GM19043 (cell line): ENCODE measurements around the gene CRYAB.
"Not testable (repeated sequence)": the region's sequence is repeated elsewhere in the genome, so short reads cannot be mapped to it uniquely, and the experiment has no call there.

Experiments used
- ATAC-seq: cut with Tn5 transposase; IDR thresholded peaks from one replicate; pipeline ENCODE4 v1.9.1; 2021; ENCODE audit warnings: low read depth; ENCODE audit not compliant: unreplicated experiment

The CRYAB gene

GRCh38 chr11:111934306-111934705, 22.7 kb upstream of the CRYAB start:
- no peak for ATAC-seq

- ATAC-seq: no peak
These were observed 22.3 kb upstream of the CRYAB start for GRCh38 chr11:111933872-111934271.

GRCh38 chr11:111933176-111933575, 21.6 kb upstream of the CRYAB start:
- not testable (repeated sequence) for ATAC-seq

- ATAC-seq: no peak
These were observed 21.0 kb upstream of the CRYAB start for GRCh38 chr11:111932611-111932950.

GRCh38 chr11:111930472-111930871, 18.9 kb upstream of the CRYAB start:
- ATAC-seq: no peak

- ATAC-seq: peak; percentile 92
These were observed 15.2 kb upstream of the CRYAB start for GRCh38 chr11:111926505-111927391.

- no peak for ATAC-seq
These were observed 14.4 kb upstream of the CRYAB start for GRCh38 chr11:111925953-111926352.

GRCh38 chr11:111923951-111924350, 12.4 kb upstream of the CRYAB start:
- ATAC-seq: no peak

- ATAC-seq: no peak
These were observed 11.8 kb upstream of the CRYAB start for GRCh38 chr11:111923351-111923788.

- no peak for ATAC-seq
These were observed 11.2 kb upstream of the CRYAB start for GRCh38 chr11:111922803-111923202.

GRCh38 chr11:111921541-111922230, 10.1 kb upstream of the CRYAB start:
- no peak for ATAC-seq

- ATAC-seq: no peak
These were observed 9.3 kb upstream of the CRYAB start for GRCh38 chr11:111920908-111921307.

- no peak for ATAC-seq
These were observed 7.1 kb upstream of the CRYAB start, which contains the start of gene C11orf52 for GRCh38 chr11:111918390-111919256. Gene C11orf52, plus strand, starts transcription at chr11:111918913. Its CDS starts 60 bp downstream, at chr11:111918973.

GRCh38 chr11:111917788-111918187, 6.2 kb upstream of the CRYAB start:
- ATAC-seq: no peak

GRCh38 chr11:111917312-111917711, 5.7 kb upstream of the CRYAB start:
- ATAC-seq: no peak

- ATAC-seq: no peak
These were observed 5.2 kb upstream of the CRYAB start for GRCh38 chr11:111916768-111917167.

GRCh38 chr11:111913997-111914396, 2.4 kb upstream of the CRYAB start:
- no peak for ATAC-seq

GRCh38 chr11:111913031-111913861, 1.7 kb upstream of the CRYAB start:
- no peak for ATAC-seq

- ATAC-seq: no peak
These were observed 965 bp upstream of the CRYAB start, which contains the start of gene HSPB2 for GRCh38 chr11:111912535-111912934. Gene HSPB2, plus strand, starts transcription at chr11:111912734. Its CDS starts 96 bp downstream, at chr11:111912830.
